GM12873 (cell line): ENCODE measurements around the gene ZDHHC14.
A peak's percentile ranks its signal among the peaks of the same experiment; 100 is the strongest.

Experiments used
- CTCF ChIP-seq: IDR thresholded peaks from 2 replicates; pipeline ENCODE4 v1.5.1; 2012; ENCODE audit warnings: low read depth, mild to moderate bottlenecking, moderate library complexity, low read length, control low read depth; ENCODE audit not compliant: insufficient read depth; ENCODE audit errors: missing control alignments

The ZDHHC14 gene

GRCh38 chr6:157611406-157611805, 230.4 kb downstream of the ZDHHC14 start:
- no peak for TF ChIP-seq CTCF

- no peak for TF ChIP-seq CTCF
Measured at GRCh38 chr6:157613011-157613522, 232.1 kb downstream of the ZDHHC14 start.

GRCh38 chr6:157614026-157614568, 233.1 kb downstream of the ZDHHC14 start:
- peak; percentile 18 for TF ChIP-seq CTCF

GRCh38 chr6:157615420-157615769, 234.4 kb downstream of the ZDHHC14 start:
- peak; percentile 8 for TF ChIP-seq CTCF

GRCh38 chr6:157615951-157616350, 235.0 kb downstream of the ZDHHC14 start:
- TF ChIP-seq CTCF: no peak

GRCh38 chr6:157620944-157621343, 240.0 kb downstream of the ZDHHC14 start:
- no peak for TF ChIP-seq CTCF

GRCh38 chr6:157621406-157621805, 240.4 kb downstream of the ZDHHC14 start:
- no peak for TF ChIP-seq CTCF
